Activated CD8-positive, alpha-beta memory T cell treated with anti-CD3 and anti-CD28 coated beads, Interleukin-2, amount 50 U/mL, for 4 hours (primary cell): ENCODE results near the gene CIC.
"Not testable (repeated sequence)": the region's sequence is repeated elsewhere in the genome, so short reads cannot be mapped to it uniquely, and the experiment has no call there.

Experiments
- DNase-seq: peaks from one replicate; pipeline ENCODE4 v3.0.0-alpha.2; 2020

Gene CIC

DNA sequence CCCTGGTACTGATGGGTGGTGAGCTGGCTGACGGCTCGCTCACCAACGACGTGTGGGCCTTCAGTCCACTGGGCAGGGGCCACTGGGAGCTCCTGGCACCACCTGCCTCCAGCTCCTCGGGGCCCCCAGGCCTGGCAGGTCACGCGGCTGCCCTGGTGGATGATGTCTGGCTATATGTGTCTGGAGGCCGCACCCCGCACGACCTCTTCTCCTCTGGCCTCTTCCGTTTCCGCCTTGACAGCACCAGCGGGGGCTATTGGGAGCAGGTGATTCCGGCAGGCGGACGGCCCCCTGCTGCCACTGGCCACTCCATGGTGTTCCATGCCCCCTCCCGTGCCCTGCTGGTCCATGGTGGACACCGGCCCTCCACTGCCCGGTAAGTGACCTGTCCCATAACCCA lies 66.9 kb downstream of the CIC start:
- DNase-seq: no peak

DNA sequence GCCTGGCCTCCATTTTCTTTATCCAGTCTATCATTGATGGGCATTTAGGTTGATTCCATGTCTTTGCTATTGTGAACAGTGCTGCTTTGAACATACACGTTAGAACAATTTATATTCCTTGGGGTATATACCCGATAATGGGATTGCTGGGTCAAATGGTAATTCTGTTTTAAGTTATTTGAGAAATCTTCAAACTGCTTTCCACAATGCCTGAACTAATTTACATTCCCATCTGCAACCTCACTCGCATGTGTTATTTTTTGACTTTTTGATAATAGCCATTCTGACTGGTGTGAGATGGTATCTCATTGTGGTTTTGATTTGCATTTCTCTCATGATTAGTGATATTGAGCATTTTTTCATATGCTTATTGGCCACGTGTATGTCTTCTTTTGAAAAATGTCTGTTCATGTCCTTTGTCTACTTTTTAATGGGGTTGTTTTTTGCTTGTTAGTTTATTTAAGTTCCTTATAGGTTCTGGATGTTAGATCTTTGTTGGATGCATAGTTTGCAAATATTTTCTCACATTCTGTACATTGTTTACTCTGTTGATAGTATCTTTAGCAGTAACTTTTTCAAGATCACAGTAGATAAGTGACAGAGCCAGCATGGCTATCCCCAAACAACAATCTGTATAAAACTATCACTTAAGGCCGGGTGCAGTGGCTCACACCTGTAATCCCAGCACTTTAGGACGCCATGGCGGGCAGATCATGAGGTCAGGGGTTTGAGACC lies 70.2 kb downstream of the CIC start:
- DNase-seq: not testable (repeated sequence)

DNA sequence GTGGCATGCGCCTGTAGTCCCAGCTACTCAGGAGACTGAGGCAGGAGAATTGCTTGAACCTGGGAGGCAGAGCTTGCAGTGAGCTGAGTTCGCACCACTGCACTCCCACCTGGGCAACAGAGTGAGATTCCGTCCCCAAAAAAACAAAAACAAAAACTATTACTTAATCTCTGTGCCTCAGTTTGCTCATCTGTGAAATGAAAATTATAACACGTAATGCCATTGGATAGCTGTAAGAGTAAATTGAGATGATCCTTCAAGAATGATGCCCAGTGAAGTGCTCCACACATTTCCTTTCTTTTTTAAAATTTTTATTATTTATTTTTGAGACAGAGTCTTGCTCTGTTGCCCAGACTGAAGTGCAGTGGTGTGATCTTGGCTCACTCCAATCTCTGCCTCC lies 70.9 kb downstream of the CIC start:
- DNase-seq: not testable (repeated sequence)

DNA sequence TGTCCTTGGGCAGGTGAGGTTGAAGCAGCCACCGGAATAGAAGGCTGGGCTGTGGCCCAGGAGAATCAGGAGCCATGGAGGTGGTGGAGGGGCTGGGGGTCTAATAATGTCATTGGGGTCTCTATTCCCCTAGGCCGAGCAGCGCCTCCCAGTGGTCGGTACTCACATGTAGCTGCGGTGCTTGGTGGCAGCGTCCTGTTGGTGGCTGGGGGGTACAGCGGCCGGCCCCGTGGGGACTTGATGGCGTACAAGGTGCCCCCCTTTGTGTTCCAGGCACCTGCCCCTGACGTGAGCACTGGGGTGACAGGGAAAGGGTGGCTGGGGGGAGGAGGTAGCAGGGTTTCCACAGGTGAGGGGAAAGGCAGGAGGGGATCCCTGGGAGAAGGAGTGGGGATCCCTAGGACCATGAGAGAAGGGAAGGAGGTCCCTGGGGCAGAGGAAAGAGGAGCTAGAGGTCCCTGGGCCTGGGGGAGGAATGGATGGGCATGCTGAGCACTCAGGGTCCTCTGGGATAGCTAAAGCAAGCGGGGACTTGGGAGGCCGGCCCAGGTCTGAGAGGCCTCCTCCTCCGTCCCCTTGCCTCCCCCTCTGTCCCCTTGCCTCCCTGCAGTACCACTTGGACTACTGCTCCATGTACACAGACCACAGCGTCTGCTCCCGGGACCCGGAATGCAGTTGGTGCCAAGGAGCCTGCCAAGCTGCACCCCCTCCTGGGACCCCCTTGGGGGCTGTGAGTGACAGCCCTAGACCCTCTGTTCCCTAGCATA lies 74.5 kb downstream of the CIC start:
- no peak for DNase-seq

GRCh38 chr19:42344336-42344893 lies 75.4 kb downstream of the CIC start:
- no peak for DNase-seq
